ENCODE measurements around the gene DPP8. TPM values are rescaled to one million over a fixed set of nuclear protein-coding genes. Genes with fewer than 3 reads are reported as not detected.
A peak's percentile ranks its signal among the peaks of the same experiment; 100 is the strongest.
"Not testable (repeated sequence)": the region's sequence is repeated elsewhere in the genome, so short reads cannot be mapped to it uniquely, and the experiment has no call there.

Gene DPP8
- total RNA-seq, 1 experiment from 2014 or later: 26.3 TPM

DNA sequence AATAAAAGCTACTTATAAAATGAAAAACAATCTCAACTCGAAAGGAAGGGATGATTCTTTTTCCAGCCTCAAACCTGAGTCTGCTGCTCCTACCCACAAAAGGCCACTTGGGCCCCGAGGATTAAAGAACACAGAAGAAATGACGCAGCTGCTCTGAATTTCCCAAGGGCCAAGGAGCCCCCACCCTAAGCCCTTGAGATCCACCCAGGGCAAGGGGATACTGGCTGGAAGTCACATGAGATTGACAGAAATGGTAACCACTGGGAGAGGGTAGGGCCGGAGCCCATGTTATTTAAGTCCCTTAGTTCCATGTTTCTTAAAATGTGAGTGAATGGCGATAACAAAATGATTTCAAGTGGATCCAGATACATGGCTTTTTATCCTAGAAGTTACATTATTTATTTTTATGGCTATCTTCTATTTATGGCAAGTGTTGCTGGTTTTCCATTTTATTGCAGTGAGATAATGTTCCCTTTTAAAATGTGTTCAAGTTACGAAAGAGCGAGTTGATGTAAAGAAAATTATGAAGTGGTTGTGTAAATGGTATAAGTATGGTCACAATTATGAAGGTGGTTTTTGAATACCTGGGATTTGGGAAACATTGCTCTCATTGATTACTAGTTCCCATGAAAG is 111.6 kb downstream of the DPP8 start:
- no peak for DNase-seq (ENCODE audit: low read depth)

DNA sequence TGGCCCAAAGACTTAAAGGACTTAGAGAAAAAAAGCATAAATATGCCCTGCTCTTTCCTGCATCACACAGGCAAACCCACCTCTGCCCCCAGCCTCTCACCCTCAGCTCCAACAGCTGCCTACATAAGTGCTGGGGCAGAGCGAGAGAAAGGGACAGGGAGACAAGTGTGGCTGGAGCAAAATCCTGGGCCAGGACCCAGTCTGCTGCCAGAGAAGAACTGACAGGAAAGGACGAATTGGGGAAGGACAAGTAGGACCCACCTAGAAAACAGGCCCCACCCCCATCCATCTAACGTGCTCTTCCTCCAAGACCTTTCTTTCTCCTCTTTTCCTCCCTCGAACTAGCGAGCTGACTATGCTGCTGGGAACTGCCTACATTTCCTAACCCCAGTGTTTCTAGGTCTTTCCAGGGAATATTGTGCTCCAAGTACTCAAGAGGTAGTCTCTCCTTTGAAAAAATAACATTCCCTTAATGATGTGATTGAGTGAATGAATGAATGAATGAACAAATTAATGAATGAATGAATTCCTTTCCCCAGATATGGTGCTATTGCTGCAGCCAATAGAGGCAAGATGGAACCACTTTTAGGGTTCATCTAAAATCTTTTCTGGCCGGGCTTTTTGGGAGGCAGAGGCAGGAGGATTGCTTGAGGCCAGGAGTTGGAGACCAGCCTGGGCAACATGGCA is 113.2 kb downstream of the DPP8 start:
- DNase-seq (ENCODE audit: low read depth): no peak

DNA sequence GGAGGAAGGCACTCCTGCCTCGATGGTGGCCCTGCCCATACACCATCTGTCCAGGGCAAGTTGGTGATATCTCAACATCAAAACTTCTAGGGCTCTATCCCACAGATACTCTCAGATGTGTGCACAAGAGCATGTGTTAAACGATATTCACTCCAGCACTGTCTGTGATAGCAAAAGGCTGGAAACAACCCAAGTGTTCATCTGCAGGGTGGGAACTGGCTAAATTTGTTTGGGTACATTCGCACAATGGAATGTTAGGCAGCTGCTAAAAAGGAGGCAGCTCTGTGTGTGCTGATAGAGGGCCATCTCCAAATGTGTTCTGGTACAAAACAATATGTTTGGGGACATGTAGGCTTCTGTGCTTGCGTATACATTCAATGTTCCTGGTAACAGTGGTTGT is 114.5 kb downstream of the DPP8 start:
- DNase-seq (ENCODE audit: low read depth): no peak

DNA sequence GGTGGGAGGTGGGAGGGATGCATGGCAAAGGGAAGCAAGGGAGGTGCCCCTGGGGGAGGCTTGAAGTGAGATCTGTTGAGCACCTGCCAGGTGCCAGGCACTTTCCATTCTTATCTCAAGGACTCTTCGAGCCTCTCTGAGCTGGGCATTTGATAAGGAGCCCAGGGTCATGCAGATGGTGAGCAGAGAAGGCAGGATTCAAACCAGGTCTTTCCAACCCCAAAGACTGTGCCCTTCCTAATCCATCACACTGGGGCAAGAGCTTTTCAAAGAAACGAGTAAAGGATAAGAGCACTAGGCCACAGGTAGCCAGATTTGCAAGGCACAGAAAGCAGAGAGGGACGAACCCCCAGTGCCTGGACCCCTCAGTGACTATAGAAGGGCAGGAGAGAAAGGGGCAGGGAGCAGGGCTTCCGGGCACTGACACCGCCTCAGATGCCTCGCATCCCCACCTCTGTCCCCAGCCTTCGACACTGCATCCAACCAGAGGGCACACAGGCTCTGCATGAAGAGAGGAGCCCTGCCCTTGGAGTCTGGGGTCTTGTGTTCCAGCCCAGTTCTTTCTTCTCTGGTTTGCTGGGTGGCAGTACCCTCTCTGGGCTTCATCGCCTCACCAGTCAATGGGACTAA is 115.8 kb downstream of the DPP8 start:
- DNase-seq (ENCODE audit: low read depth): no peak

DNA sequence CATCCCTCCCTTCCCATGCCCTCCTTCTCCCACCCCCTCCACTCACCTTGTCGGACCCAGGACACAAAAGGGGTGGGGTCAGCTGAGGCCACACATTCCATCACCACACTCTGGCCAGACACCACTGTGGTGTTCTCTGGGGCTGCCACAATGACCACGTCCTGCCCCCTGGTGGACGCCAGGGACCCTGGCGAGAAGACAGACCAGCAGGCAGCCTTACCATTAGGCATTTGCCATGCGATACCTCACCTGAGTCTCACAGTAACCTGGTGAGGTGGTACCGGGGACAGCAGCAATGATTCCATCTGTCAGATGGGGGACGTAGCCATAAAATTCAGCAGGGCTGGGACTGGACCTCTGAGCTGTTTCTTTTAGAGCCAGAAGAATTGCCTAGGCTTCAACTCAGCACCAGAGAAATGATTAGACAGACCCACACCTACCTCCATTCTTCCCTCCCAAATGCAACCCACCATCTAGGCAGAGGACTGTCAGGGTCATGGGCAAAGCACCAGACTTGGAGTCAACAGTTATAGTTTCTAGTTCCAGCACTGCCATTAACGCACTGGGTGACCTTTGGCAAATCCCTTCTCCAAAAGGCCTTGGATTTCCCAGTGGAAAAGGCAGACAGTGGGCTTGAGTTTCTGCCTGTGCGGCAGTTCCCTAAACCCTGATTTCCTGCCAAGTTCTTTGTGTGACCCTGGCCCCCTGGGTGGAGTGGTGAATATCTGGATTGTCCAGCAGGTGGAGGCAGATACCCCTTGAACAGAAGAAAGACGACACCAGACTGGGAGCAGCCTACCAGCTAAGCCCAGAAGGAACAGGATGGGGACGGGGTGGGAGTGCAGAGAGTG is 116.5 kb downstream of the DPP8 start:
- peak; percentile 77 for DNase-seq (ENCODE audit: low read depth)

DNA sequence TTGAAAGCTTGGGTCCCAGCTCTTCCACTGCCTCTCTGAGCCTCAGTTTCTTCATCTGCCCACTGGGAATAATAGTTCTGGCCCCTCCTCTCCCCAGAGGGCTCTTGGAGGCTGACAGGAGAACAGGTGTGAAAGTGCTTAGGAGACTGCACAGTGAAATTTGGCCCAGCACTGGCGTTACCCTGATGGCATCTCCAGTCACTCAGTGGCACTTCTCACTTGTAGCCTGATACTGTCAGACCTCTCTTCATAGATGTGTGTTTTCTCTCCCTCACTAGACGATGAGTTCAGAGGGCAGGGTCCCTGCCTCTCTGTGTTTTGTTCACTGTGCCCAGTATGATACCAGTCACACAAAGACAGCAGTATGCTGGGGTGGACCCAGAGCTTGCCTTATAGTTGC is 117.5 kb downstream of the DPP8 start:
- DNase-seq (ENCODE audit: low read depth): no peak

DNA sequence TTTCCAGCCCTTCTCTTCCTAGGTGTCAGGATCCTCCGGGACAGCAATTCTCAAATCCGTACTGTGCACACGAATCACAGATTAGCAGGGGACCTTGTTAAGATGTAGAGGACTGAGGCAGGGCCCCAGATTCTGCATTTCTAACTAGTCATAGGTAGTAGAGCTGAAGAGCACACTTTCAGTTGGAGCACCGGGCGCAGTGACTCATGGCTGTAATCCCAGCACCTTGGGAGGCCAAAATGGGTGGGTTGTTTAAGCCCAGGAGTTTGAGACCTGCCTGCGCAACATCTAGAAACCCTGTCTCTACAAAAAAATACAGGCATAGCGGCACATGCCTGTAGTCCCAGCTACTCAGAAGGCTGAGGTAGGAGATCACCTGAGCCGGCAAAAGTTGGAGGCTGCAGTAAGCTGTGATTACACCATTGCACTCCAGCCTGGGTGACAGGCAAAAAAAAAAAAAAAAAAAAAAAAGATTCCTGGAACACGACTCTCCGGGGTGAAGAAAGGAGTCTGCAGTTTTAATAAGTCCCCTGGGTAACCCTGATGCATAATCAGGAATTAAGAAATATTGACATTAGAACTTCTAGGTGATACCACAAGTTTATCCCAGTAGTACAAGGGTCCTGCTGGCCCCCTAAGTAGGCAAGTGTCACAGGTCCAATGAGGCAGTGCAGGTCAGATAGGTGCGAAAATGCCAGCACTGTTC is 118.3 kb downstream of the DPP8 start:
- DNase-seq (ENCODE audit: low read depth): no peak

DNA sequence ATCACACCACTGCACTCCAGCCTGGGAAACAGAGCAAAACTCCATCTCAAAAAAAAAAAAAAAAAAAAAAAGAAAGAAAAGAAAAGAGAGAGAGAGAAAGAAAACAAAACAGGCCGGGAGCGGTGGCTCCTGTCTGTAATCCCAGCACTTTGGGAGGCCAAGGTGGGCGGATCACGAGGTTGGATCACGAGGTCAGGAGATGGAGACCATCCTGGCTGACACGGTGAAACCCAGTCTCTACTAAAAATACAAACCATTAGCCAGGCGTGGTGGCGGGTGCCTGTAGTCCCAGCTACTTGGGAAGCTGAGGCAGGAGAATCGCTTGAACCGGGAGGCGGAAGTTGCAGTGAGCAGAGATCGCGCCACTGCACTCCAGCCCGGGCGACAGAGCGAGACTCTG is 119.0 kb downstream of the DPP8 start:
- not testable (repeated sequence) for DNase-seq (ENCODE audit: low read depth)

DNA sequence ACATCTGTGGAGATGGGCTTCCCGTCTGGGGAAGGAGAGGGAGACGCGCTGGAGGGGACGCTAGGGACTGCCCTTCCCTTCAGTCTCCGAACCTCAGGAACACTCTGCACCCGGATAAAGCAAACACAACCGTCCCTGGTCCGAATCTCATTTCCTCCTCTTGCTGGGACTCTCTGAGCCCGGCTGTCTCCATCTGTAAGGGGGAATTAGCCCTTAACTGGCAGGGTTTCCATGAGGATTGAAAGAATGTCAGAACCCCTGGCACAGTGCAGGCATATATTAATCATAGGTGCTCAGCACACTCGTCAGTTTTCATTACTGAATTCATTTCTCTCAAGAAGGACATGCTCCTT is 120.5 kb downstream of the DPP8 start:
- DNase-seq (ENCODE audit: low read depth): no peak

DNA sequence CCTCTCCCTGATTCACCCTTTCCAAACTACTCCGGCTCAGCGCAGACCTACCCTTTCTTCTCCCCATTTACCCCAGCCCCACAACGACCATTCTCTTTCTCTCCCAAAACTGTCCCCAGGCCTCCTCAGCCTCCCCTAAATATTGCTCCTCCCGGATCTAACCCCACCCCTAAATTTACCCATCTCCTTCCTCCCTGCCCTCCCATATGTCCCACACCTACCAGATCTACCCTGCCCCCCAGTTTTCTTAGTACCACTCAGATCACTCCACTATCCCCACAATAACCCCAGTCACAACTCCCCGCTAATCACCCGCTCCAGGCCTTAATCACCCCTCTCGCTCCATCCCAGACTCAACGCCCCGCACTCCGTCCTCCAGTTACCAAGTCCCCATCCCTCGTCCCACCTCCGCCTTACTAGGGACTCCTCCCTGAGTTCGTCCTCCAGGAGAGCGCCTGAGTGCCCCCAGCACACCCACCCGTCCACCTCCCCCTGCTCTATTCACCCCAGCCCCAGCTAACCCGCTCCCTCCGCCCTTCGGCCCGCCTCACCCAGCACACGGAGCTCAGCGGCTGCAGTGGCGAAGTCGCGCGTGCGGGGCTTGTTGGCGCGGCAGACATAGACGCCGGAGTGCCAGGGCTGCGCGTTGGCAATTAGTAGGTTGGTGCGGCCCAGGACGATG is 121.1 kb downstream of the DPP8 start:
- DNase-seq (ENCODE audit: low read depth): no peak

DNA sequence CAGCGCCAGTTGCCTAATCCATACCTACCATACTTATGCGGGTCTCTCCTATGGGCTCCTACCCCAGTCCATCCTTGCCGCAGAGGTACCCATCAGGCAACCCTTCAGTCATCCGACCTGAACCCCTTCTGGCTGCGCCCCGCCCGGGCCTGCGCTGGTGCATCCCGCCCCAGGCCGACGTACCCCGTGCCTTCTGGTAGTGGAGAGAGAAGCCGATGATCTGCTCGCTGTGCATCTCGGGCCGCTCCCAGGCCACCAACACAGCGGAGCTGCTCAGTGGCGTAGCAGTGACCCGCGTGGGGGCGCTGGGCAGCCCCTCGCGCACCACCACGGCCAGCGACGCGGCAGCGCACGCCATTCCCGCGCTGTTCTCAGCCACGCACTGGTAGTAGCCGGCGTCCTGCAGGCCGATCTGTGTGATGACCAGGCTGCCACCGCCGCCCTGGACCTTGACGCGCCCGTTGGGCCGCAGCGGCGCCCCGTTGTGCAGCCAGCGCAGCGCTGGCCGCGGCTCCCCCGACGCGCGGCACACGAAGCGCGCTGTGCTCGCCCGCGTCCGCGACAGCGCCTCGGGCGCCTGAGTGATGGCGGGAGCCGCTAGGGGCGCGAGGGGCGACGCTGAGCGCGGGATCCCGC is 121.8 kb downstream of the DPP8 start:
- DNase-seq (ENCODE audit: low read depth): no peak

DNA sequence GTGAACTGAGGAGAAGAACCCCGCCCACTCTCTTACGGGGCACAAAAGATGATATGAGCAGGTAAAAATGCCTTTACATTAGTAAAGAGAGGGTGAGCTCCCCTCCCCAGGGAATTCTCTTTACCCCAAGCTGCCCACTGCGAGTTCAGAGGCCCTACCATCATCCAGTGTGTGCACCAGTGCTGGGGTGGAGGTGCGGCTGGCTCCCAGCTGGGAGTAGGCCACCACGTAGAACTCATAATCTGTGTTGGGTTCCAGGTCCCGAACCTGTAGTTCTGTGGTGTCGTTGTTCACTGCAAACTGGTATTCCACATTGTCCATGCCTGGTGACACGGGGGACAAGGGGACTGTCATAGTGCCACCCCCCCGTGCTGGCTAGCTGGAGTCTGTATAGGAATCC is 122.6 kb downstream of the DPP8 start:
- no peak for DNase-seq (ENCODE audit: low read depth)

DNA sequence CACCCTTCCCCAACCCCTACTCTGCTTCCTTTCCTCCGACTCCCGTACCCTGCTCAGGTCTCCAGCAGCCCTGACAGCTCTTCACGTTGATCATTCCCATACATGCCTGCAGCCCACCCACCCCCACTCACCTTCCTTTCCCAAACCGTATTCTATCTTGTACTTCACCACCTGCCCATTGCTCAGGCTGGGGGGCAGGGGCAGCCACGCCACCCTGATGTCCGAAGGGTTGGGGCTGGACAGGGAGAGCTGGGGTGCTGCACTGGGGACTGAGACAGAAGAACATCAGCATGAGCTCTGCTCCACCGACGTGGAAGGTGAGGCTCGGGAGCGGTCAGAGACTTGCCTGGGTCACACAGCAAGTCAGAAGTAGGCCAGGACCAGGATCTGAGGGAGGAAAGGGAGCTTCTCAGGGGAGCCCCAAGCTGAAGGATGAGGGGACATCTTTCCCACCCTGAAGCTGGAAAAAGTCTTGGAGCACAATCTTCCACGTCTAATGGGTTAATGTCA is 123.2 kb downstream of the DPP8 start:
- no peak for DNase-seq (ENCODE audit: low read depth)

DNA sequence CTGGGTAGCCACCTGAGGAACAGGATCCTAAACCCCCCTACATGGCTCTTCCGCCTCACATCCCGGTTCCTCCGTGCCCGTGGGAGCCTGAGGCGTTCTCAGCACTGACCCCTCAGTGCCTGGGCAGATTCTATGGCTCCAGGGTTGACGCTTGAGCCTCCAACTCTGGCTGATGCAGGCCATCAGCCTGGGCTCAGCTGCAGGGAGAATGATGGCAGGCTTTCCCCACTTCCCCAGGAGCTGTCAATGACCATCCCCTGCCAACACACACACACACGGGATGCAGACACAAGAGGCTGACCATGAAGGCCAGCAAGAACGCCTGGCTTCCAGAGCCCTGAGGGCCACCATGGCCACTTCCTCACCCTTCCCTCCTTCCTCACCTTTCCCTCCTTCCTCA is 123.9 kb downstream of the DPP8 start:
- DNase-seq (ENCODE audit: low read depth): no peak

DNA sequence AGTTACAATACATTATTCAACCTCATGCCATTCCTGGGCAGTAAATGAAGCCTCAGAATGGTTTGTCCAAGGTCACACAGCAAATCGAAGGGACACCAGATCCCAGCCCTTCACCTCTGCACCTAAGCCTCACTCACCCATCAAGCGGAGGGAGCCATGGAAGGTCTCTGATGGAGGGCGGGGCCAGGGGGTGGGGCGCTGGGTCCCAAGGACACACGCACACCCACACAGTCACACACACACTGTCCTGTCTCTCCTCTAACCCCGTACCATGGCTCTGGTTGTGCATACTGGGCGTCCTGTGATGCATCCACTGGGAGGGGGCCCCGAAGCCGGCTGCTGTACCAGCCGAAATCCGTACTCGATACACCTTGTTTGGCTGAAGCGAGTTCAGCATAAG is 124.4 kb downstream of the DPP8 start:
- DNase-seq (ENCODE audit: low read depth): no peak

Small RNA genes within 50 kb of the gene (small RNA-seq; reads per million reads assigned to genes)
- gene AC105129.1 (not detected), gene RF00019 (not detected), gene RNU6-19P (not detected)

Other genes with a start within 250 kb of the DPP8 start
- gene PARP16, start 230.8 kb downstream of the DPP8 start, total RNA-seq (2014; rRNA removed; shearing (Covaris generic)): 50.8 and 60.0 TPM in 2 replicates
- not detected in 2 replicates for gene RNU5A-1, start 221.6 kb downstream of the DPP8 start, total RNA-seq (2014; rRNA removed; shearing (Covaris generic))
- not detected in 2 replicates for gene RNU5B-1, start 213.0 kb downstream of the DPP8 start, total RNA-seq (2014; rRNA removed; shearing (Covaris generic))
- 0.19 TPM in 1 of 2 replicates, not detected in the other for gene IGDCC3, start 139.7 kb downstream of the DPP8 start, total RNA-seq (2014; rRNA removed; shearing (Covaris generic))
- gene IGDCC4, start 94.7 kb downstream of the DPP8 start, total RNA-seq (2014; rRNA removed; shearing (Covaris generic)): 0.07 and 0.10 TPM in 2 replicates
- gene HACD3, start 12.8 kb upstream of the DPP8 start, total RNA-seq (2014; rRNA removed; shearing (Covaris generic)): 96.0 and 101 TPM in 2 replicates
- gene INTS14, start 93.4 kb upstream of the DPP8 start, total RNA-seq (2014; rRNA removed; shearing (Covaris generic)): 34.1 and 46.5 TPM in 2 replicates
- gene SLC24A1, start 104.2 kb upstream of the DPP8 start, total RNA-seq (2014; rRNA removed; shearing (Covaris generic)): 10.1 and 11.5 TPM in 2 replicates